GM18505 (cell line): ENCODE results near the gene ZNF747.

ENCODE experiments used
- ATAC-seq: cut with Tn5 transposase; IDR thresholded peaks from one replicate; pipeline ENCODE4 v1.9.1; 2021; ENCODE audit not compliant: unreplicated experiment
- POLR2A ChIP-seq: IDR thresholded peaks from 4 replicates; pipeline ENCODE4 v1.6.1; 2011; ENCODE audit warnings: borderline replicate concordance; ENCODE audit not compliant: insufficient read depth, insufficient read length; ENCODE audit errors: extremely low read depth

ZNF747 gene

DNA sequence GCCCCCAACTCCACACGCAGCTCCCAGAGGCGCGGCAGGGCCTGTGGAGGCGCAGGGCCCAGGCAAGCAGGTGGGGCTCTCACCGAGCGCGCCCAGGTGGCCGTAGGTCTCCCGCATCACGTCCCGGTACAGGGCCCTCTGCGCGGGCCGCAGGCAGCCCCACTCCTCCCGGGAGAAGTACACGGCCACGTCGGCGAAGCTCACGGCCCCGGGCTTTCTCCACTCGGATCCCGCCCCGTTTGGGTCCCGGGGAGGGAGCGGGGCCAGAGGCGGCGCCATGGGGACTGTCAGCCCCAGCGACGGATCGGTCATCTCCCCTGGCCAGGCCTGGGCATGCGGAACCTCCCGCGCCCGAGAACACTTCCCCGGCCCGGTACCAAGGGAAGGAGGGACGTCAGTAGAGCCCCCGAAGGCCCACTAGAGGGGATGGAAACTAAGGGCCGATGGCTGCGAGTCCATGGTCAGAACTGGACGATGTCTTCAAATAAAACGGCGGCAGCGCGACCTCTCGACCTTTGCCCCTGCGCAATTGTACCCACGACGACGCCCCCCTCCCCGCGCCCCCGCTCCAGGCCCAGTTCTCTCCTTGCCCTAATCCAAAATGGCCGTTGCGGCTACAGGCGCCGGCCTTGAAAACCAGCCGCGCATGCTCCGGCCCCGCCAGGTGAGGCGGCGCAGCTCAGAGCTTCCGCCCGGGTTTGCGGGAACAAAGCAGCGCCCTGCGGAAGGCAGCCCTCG lies at the start of gene ZNF747:
Gene ZNF747, minus strand, starts transcription at position 491 of the 738 bp plus-strand sequence. Its CDS starts 179 bp downstream, at position 312.
- peak; percentile 87 for TF ChIP-seq POLR2A
- peak; percentile 49 for ATAC-seq

DNA sequence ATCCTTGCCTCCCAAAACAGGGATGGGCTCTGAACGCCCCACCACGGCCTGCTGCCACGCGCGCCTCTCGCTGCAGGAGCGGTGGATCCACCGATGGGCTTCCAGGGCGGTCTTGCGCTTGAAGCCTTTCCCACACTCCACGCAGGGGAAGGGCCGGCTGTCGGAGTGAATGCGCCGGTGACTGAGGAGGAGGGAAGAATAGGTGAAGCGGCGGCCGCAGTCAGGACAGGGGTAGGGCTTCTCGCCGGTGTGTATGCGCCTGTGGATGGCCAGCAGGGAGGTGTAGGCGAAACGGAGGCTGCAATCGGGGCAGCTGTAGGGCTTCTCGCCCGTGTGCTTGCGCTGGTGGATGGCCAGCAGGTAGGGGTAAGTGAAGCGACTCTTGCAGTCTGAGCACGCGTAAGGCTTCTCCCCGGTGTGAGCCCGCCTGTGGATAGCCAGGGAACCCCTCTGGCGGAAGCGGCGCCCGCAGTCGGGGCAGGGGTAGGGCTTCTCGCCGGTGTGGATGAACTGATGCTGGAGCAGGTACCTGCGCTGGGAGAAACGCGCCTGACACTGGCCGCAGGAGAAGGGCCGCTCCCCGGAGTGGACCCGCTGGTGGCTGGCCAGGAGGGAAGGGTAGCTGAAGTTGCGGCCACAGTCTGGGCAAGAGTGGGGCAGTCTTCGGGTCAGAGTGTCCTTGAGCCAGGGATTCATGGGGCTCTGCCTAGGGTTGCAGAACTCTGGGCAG lies 48.1 kb upstream of the ZNF747 start:
- ATAC-seq: no peak
- TF ChIP-seq POLR2A: no peak

DNA sequence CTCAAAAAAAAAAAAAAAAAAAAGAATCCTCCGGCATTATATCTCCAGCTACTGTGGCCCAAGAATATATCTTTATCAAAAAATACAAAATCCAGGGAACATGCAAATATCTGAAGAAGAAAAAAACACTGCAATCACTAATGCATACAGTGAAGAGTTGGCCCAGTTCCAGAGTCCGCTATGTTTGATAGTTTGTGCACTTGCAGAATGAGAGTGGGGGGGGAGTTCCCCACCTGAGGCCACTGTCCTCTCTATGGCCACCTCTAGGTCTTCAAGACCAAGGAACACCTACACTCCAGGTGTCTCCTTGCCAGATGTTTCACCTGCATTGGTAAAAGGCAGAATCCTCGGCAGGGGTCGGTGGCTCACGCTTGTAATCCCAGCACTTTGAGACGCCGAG lies 46.8 kb upstream of the ZNF747 start:
- ATAC-seq: no peak
- no peak for TF ChIP-seq POLR2A

DNA sequence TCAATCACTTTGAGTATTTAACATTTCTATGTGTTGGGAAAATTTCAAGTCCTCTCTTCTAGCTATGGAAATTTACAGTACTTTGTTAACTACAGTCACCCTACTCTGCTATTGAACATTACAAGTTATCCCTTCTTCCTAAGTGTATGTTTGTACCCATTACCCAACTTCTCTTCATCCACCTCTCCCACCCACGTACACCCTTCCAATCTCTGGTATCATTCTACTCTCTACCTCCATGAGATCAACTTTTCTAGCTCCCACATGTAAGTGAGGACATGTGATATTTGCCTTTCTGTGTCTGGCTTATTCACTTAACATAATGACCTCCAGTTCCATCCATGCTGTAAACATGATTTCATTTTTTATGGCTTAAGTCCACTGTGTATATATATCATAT lies 40.0 kb upstream of the ZNF747 start:
- ATAC-seq: no peak
- TF ChIP-seq POLR2A: no peak

GRCh38 chr16:30571445-30572322 lies 37.0 kb upstream of the ZNF747 start, which contains the start of gene ZNF688:
Gene ZNF688, minus strand, starts transcription at chr16:30571714. Its CDS starts 85 bp downstream, at chr16:30571629.
- ATAC-seq: peak; percentile 70
- TF ChIP-seq POLR2A: peak; percentile 64

GRCh38 chr16:30570636-30571444 lies 36.2 kb upstream of the ZNF747 start:
- TF ChIP-seq POLR2A: no peak
- ATAC-seq: peak; percentile 2

- no peak for ATAC-seq
- no peak for TF ChIP-seq POLR2A
Observed at GRCh38 chr16:30569746-30570635, 35.3 kb upstream of the ZNF747 start.

GRCh38 chr16:30569281-30569680 lies 34.6 kb upstream of the ZNF747 start:
- no peak for TF ChIP-seq POLR2A
- no peak for ATAC-seq

DNA sequence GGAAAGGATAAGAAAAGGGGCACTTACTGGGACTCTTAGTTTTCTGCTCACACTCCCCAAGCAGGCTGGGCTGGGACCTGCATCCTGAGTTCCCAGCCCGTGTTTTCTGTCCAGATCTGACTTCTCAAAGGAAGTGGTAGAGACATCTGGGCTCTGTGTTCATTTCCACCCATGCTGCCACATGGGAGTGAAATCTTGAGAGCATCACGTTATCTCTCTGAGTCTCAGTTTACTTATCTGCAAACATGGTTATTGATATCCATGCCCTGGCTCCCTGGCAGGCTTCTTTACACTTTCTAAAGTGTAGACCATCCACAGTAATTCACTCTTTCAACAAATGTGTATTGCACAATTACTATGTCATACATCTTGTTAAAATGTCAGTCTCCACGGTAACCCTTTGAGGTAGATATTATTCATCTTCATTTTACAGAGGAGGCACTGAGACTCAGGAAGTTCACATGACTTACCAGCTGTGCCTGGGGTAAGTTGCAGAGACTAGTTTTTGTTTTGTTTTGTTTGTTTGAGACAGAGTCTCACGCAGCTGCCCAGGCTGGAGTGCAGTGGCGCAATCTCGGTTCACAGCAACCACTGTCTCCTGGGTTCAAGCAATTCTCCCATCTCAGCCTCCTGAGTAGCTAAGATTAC lies 33.5 kb upstream of the ZNF747 start:
- peak; percentile 28 for ATAC-seq
- no peak for TF ChIP-seq POLR2A

DNA sequence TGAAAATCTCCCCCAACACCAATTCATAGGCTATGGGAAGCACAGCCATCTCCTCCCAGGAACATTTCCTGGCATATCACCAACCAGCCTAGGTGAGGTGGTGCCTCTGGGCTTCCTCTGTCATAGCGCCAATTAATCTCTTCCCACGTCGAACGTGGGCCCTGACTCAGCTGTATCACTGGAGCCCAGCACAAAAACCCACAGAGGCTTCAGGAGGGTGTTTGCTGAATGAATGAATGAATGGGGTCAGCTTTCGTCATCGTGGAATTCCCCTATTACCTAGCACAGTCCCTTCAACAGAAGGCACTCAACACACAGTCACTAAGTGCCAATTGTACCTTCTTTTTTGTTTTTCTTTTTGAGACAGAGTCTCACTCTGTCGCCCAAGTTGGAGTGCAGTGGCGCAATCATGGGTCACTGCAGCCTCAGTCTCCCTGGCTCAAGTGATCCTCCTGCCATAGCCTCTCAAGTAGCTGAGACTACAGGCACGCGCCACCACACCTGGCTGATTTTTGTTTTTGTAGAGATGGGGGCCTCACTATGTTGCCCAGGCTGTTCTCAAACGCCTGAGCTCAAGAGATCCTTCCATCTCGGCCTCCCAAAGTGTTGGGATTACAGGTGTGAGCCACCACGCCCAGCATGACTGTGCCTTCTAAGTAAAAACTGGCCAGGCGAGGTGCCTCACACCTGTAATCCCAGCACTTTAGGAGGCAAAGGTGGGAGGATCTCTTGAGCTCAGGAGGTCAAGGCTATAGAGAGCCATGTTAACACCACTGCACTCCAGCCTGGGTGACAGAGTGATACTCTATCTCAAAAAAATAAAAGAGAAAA lies 32.7 kb upstream of the ZNF747 start:
- no peak for TF ChIP-seq POLR2A
- ATAC-seq: no peak
